Measurements from ENCODE around the gene DEDD2.

The DEDD2 gene

GRCh38 chr19:42168206-42168605 lies 49.3 kb downstream of the DEDD2 start:
- DNase-seq, result no peak

GRCh38 chr19:42166316-42166715 lies 51.2 kb downstream of the DEDD2 start:
- DNase-seq, result no peak

- no peak for DNase-seq
Observed at GRCh38 chr19:42165146-42165545, 52.3 kb downstream of the DEDD2 start.

- no peak for DNase-seq
Observed at GRCh38 chr19:42161616-42162263, 55.7 kb downstream of the DEDD2 start.

- DNase-seq, result no peak
Observed at GRCh38 chr19:42159942-42160341, 57.5 kb downstream of the DEDD2 start.

GRCh38 chr19:42158926-42159325 lies 58.6 kb downstream of the DEDD2 start:
- no peak for DNase-seq

- DNase-seq, result no peak
Observed at GRCh38 chr19:42156571-42156970, 60.9 kb downstream of the DEDD2 start.

GRCh38 chr19:42155796-42156195 lies 61.7 kb downstream of the DEDD2 start:
- no peak for DNase-seq

- no peak for DNase-seq
Observed at GRCh38 chr19:42154471-42155323, 62.8 kb downstream of the DEDD2 start.

- DNase-seq, result no peak
Observed at GRCh38 chr19:42153672-42154433, 63.6 kb downstream of the DEDD2 start.

GRCh38 chr19:42152910-42153671 lies 64.4 kb downstream of the DEDD2 start:
- DNase-seq, result no peak

- DNase-seq, result no peak
Observed at GRCh38 chr19:42151782-42152684, 65.4 kb downstream of the DEDD2 start.

GRCh38 chr19:42150911-42151361 lies 66.5 kb downstream of the DEDD2 start:
- no peak for DNase-seq

GRCh38 chr19:42150364-42150763 lies 67.1 kb downstream of the DEDD2 start:
- no peak for DNase-seq

GRCh38 chr19:42149447-42150202 lies 67.9 kb downstream of the DEDD2 start:
- DNase-seq, result no peak

Data from activated T-cell treated with anti-CD3 and anti-CD28 coated beads for 4 hours (primary cell).